PC-9 (cell line): Measurements from ENCODE around the gene FREM2.

ENCODE experiments used
- CTCF ChIP-seq: fragments of 200-600 bp; sonication (generic); conservative IDR thresholded peaks from 2 replicates; pipeline ENCODE4 v1.6.1; 2017; ENCODE audit warnings: mixed run types, antibody characterized with exemption, mild to moderate bottlenecking, moderate library complexity
- EZH2 ChIP-seq: fragments of 200-600 bp; sonication (generic); IDR thresholded peaks from 2 replicates; pipeline ENCODE4 v1.8.0; 2017; ENCODE audit warnings: antibody characterized with exemption, low read depth

GRCh38 chr13:38657191-38657590 lies 29.7 kb upstream of the FREM2 start:
- TF ChIP-seq CTCF = no peak
- no peak for TF ChIP-seq EZH2
